ENCODE data around the gene C4A. TPM values are rescaled to one million over a fixed set of nuclear protein-coding genes. Genes with fewer than 3 reads are reported as not detected.
"Not testable (repeated sequence)": the region's sequence is repeated elsewhere in the genome, so short reads cannot be mapped to it uniquely, and the experiment has no call there.

The C4A gene
- total RNA-seq, 4 donors from 2014 or later = 31.6 to 187 (median 98.2) TPM

GRCh38 chr6:32047855-32048766 lies 66.3 kb downstream of the C4A start:
- DNase-seq (ENCODE audit: extremely low spot score) = no peak
- Histone ChIP-seq H3K4me3 (peak overlapping the region in 1 of 4 donors; percentile 9), H3K36me3 (peaks cover 0 to 54% (median 11%) of the 10 kb centered on the region in 4 donors), H3K9me3 (no peaks in the 10 kb centered on the region), H3K27me3 (no peaks in the 10 kb centered on the region), H3K4me1 (peaks cover 28 to 37% (median 32%) of the 10 kb centered on the region in 4 donors), H3K27ac (replicated peaks in 1 of 4) (peak overlapping the region; percentile 74 to 87 (median 80))
- WGBS = 55% methylated on average over 27 of the region's 42 CpGs
- intact Hi-C loops (cut with DNase I) = no loop called here
- TF ChIP-seq EP300 (IDR thresholded peaks at IDR 0.05) (no peak), POLR2A (IDR thresholded peaks at IDR 0.05; ENCODE audit: low read depth) (no peak), POLR2AphosphoS5 (IDR thresholded peaks at IDR 0.05) (peak in 1 of 2 donors; percentile 43)
- TF ChIP-seq, protein P1, sequence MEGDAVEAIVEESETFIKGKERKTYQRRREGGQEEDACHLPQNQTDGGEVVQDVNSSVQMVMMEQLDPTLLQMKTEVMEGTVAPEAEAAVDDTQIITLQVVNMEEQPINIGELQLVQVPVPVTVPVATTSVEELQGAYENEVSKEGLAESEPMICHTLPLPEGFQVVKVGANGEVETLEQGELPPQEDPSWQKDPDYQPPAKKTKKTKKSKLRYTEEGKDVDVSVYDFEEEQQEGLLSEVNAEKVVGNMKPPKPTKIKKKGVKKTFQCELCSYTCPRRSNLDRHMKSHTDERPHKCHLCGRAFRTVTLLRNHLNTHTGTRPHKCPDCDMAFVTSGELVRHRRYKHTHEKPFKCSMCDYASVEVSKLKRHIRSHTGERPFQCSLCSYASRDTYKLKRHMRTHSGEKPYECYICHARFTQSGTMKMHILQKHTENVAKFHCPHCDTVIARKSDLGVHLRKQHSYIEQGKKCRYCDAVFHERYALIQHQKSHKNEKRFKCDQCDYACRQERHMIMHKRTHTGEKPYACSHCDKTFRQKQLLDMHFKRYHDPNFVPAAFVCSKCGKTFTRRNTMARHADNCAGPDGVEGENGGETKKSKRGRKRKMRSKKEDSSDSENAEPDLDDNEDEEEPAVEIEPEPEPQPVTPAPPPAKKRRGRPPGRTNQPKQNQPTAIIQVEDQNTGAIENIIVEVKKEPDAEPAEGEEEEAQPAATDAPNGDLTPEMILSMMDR (IDR thresholded peaks at IDR 0.05) = peak; percentile 80 to 93 (median 81)

DNA sequence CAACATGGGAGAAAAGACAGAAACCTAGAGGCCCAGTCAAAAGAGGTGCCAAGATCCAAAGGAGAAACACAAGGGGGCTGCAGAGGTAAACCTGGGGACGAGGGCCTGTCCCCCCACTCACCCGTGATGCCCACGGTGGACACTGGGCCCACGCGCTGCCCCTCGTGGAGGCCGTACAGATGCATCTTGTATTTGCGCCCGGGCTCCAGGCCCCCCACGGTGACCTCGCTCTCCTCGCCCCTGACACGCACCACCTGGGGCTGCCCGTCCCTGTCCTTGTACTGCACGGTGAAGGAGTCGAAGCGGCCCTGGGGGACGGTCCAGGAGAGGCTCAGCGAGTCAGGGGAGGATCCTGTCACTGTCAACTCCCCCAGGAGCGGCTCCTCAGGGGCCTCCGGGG lies 67.3 kb downstream of the C4A start:
- Histone ChIP-seq H3K27ac (replicated peaks in 1 of 4) (peak overlapping the region in 3 of 4 donors; percentile 0 to 39 (median 15)), H3K4me1 (peaks cover 28 to 37% (median 32%) of the 10 kb centered on the region in 4 donors), H3K36me3 (peaks cover 0 to 61% (median 12%) of the 10 kb centered on the region in 4 donors)
- H3K9me3 ChIP-seq; H3K4me3 ChIP-seq; DNase-seq (ENCODE audit: extremely low spot score); H3K27me3 ChIP-seq; intact Hi-C loops (cut with DNase I): not testable (repeated sequence)
- WGBS = 90% methylated on average over 17 of the region's 21 CpGs

- Histone ChIP-seq H3K4me1 (peaks cover 28 to 37% (median 32%) of the 10 kb centered on the region in 4 donors), H3K36me3 (peaks cover 0 to 66% (median 12%) of the 10 kb centered on the region in 4 donors), H3K27ac (replicated peaks in 1 of 4) (peak overlapping the region in 3 of 4 donors; percentile 0 to 39 (median 15))
- WGBS = 88% methylated on average over 1 of the region's 11 CpGs
- H3K4me3 ChIP-seq; DNase-seq (ENCODE audit: extremely low spot score); intact Hi-C loops (cut with DNase I); H3K27me3 ChIP-seq; H3K9me3 ChIP-seq: not testable (repeated sequence)
Measured at GRCh38 chr6:32049736-32050135, 67.9 kb downstream of the C4A start.

GRCh38 chr6:32050562-32050961 lies 68.7 kb downstream of the C4A start:
- Histone ChIP-seq H3K36me3 (peaks cover 0 to 75% (median 15%) of the 10 kb centered on the region in 4 donors), H3K4me1 (peaks cover 28 to 37% (median 32%) of the 10 kb centered on the region in 4 donors), H3K27ac (replicated peaks in 1 of 4) (peak overlapping the region in 1 of 4 donors; percentile 30), H3K27me3 (no peaks in the 10 kb centered on the region), H3K4me3 (no peak overlapping the region), H3K9me3 (no peaks in the 10 kb centered on the region)
- 63% methylated on average over 5 of the region's 5 CpGs for WGBS
- DNase-seq (ENCODE audit: extremely low spot score) = no peak
- TF ChIP-seq, protein P1 (IDR thresholded peaks at IDR 0.05) = no peak
- TF ChIP-seq POLR2A (IDR thresholded peaks at IDR 0.05; ENCODE audit: low read depth) (no peak), POLR2AphosphoS5 (IDR thresholded peaks at IDR 0.05) (no peak), EP300 (IDR thresholded peaks at IDR 0.05) (no peak)
- intact Hi-C loops (cut with DNase I) = no loop called here

Small RNAs within 50 kb of the gene (small RNA-seq; reads per million reads assigned to genes)
- gene AL645922.1 = 0 reads per million in 3 donors

Other genes starting within 250 kb of the C4A start
- gene CLIC1, start 245.5 kb upstream of the C4A start, total RNA-seq = 100 to 1,000 TPM; 208 to 379 (median 290) TPM
- gene MSH5, start 242.1 kb upstream of the C4A start, total RNA-seq = 1 to 10 TPM; 4.0 to 6.4 (median 4.5) TPM
- gene SAPCD1, start 219.4 kb upstream of the C4A start, total RNA-seq = under 1 TPM in 1 of 4 donors, not detected in 3; 0.83 TPM
- gene VWA7, start 204.7 kb upstream of the C4A start, total RNA-seq = under 1 TPM in 3 of 4 donors, not detected in 1; 0.40 to 0.50 (median 0.45) TPM
- 10 to 100 TPM; 25.0 to 53.2 (median 34.8) TPM for gene VARS1, start 186.3 kb upstream of the C4A start, total RNA-seq
- gene LSM2, start 175.1 kb upstream of the C4A start, total RNA-seq = 10 to 100 TPM; 24.2 to 41.5 (median 32.9) TPM
- gene HSPA1L, start 166.8 kb upstream of the C4A start, total RNA-seq = 1 to 10 TPM; 1.2 to 3.7 (median 2.6) TPM
- 100 to 1,000 TPM; 235 to 451 (median 370) TPM for gene HSPA1A, start 166.5 kb upstream of the C4A start, total RNA-seq
- 100 to 1,000 TPM; 120 to 315 (median 274) TPM for gene HSPA1B, start 154.3 kb upstream of the C4A start, total RNA-seq
- gene NEU1, start 119.2 kb upstream of the C4A start, total RNA-seq = 10 to 100 TPM; 24.9 to 39.6 (median 34.9) TPM
- under 1 TPM in 2 of 4 donors, not detected in 2; 0.19 to 0.80 TPM for gene SLC44A4, start 103.1 kb upstream of the C4A start, total RNA-seq
- 10 to 100 TPM; 25.7 to 48.4 (median 38.1) TPM for gene EHMT2, start 84.4 kb upstream of the C4A start, total RNA-seq
- 1 to 10 TPM in 3 of 4 donors, under 1 TPM in 1; 0.66 to 2.5 (median 1.6) TPM for gene ZBTB12, start 80.0 kb upstream of the C4A start, total RNA-seq
- 10 to 100 TPM in 3 of 4 donors, 1 to 10 TPM in 1; 10.0 to 15.4 (median 12.6) TPM for gene C2, start 54.3 kb upstream of the C4A start, total RNA-seq
- gene CFB, start 36.0 kb upstream of the C4A start, total RNA-seq = 10 to 100 TPM; 11.6 to 28.7 (median 12.7) TPM
- 10 to 100 TPM; 79.3 to 81.7 (median 81.1) TPM for gene NELFE, start 23.1 kb upstream of the C4A start, total RNA-seq
- 10 to 100 TPM; 23.3 to 33.2 (median 28.5) TPM for gene SKIC2, start 22.9 kb upstream of the C4A start, total RNA-seq
- 10 to 100 TPM; 12.9 to 18.4 (median 15.9) TPM for gene DXO, start 9.9 kb upstream of the C4A start, total RNA-seq
- 100 to 1,000 TPM in 1 of 4 donors, 10 to 100 TPM in 3; 45.3 to 203 (median 75.8) TPM for gene C4B, start 32.7 kb downstream of the C4A start, total RNA-seq
- 1 to 10 TPM in 3 of 4 donors, under 1 TPM in 1; 0.33 to 3.7 (median 1.9) TPM for gene CYP21A2, start 56.4 kb downstream of the C4A start, total RNA-seq
- gene TNXB, start 127.3 kb downstream of the C4A start, total RNA-seq = 100 to 1,000 TPM; 223 to 525 (median 326) TPM
- gene ATF6B, start 146.2 kb downstream of the C4A start, total RNA-seq = 10 to 100 TPM; 17.7 to 37.4 (median 27.2) TPM
- 1 to 10 TPM; 2.7 to 6.3 (median 3.9) TPM for gene FKBPL, start 148.2 kb downstream of the C4A start, total RNA-seq
- gene PRRT1, start 169.9 kb downstream of the C4A start, total RNA-seq = 1 to 10 TPM; 2.7 to 4.4 (median 4.0) TPM
- 10 to 100 TPM; 14.9 to 31.4 (median 20.8) TPM for gene PPT2, start 172.1 kb downstream of the C4A start, total RNA-seq
- gene EGFL8, start 182.5 kb downstream of the C4A start, total RNA-seq = 10 to 100 TPM in 2 of 4 donors, 1 to 10 TPM in 2; 8.1 to 20.7 (median 13.9) TPM
- 10 to 100 TPM; 52.7 to 76.7 (median 68.9) TPM for gene AGPAT1, start 194.0 kb downstream of the C4A start, total RNA-seq
- 10 to 100 TPM; 76.2 to 91.4 (median 88.5) TPM for gene RNF5, start 196.3 kb downstream of the C4A start, total RNA-seq
- 1 to 10 TPM in 3 of 4 donors, under 1 TPM in 1; 0.83 to 5.9 (median 3.8) TPM for gene AGER, start 202.2 kb downstream of the C4A start, total RNA-seq
- gene PBX2, start 208.1 kb downstream of the C4A start, total RNA-seq = 10 to 100 TPM; 43.6 to 95.9 (median 59.3) TPM
- gene GPSM3, start 210.6 kb downstream of the C4A start, total RNA-seq = 10 to 100 TPM in 1 of 4 donors, 1 to 10 TPM in 3; 5.7 to 17.4 (median 8.6) TPM
- 10 to 100 TPM; 16.6 to 30.6 (median 19.8) TPM for gene NOTCH4, start 242.0 kb downstream of the C4A start, total RNA-seq

Data from esophagus muscularis mucosa (tissue), 4 donors.